Articular chondrocyte of knee joint (primary cell): Measurements from ENCODE around the gene NCOA3. TPM values are rescaled to one million over a fixed set of nuclear protein-coding genes. Genes with fewer than 3 reads are reported as not detected.

ENCODE experiments used
- small RNA-seq: library from RNA; depleted of rRNA; stranded (forward); fragments of <200 nt; gene quantifications from one replicate; pipeline ENCODE3, GENCODE V24; 2012
- total RNA-seq: library from RNA; depleted of rRNA; stranded (reverse); fragments of >200 nt; gene quantifications from 2 replicates; pipeline ENCODE4 v1.2.3, GENCODE V29; 2012

The NCOA3 gene
- total RNA-seq = 32.7 and 35.7 TPM in 2 replicates

DNA sequence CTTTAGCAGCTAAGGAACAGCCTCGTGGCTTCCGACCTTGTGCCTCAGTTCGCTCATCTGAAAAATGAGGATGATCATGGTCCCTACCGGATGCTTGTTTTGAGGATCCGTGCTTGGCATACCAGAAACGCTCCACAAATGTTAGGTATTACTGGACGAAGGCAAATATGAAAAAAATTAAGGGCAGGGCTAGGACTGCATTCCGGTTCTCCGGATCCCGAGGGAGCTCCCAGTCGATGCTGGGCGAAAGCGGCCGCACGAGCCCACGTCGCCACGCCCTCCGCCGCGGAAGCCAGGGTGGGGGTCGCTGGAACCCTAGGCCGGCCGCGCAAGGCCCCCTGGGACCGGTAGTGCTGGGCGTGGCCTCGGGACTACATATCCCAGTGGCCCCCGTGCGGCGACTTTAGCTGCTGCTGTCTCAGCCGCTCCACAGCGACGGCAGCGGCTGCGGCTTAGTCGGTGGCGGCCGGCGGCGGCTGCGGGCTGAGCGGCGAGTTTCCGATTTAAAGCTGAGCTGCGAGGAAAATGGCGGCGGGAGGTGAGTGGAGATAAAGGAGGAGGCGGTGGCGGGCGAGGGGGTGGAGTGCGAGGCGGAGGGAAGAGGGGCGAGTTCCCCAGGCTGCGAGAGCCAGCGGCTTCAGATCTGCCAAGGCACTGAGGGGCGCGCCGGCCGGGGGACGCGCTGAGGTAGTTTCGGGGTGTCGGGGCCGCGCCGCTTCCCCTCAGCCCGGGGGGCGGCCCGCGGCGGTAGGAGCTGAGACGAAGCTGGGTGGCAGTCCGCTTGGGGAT, at the start of gene NCOA3:
TSS of gene NCOA3 (plus strand) at position 406 of the 789 bp plus-strand sequence. CDS start 120,361 bp downstream, outside the sequence.

Small RNAs within 50 kb of the gene (small RNA-seq; reads per million reads assigned to genes)
- gene RNU6-497P (not detected), gene RNU6-563P (not detected)

Other genes starting within 250 kb of the NCOA3 start
- 20.9 and 23.6 TPM in 2 replicates for gene ZMYND8, start 145.2 kb upstream of the NCOA3 start, total RNA-seq